ENCODE results near the gene BMP10.

Gene BMP10

DNA sequence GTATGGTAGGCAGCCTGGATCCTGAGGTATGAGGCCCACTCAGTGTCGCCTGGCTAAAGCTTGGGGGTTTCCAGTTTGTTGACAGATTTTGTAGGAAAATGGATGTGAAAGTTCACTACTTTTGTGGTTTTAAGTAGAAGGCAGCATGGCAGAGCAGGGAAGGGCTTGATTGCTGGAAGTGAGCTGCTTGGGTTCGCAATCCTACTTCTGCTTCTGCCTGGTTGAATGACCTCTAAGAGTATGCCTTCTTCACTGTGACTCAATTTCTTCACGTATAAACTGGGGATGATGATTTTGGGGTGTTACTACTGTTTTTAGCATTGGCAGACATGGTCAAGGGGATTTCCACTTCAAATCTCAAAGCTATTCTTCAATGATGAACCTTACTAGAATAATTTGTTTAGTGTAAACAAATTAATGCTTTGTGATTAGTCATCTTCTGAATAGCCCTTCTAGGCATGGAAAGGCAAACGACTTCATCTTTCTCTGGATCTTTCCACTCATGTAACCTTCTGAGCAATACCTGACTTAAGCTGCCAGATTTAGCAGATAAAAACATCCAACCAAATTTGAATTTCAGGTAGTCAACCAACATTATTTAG lies 13.2 kb downstream of the BMP10 start:
- no peaks in the 10 kb centered on the region for H3K36me3 ChIP-seq (ENCODE audit: insufficient read depth)
- no peaks in the 10 kb centered on the region for H3K79me2 ChIP-seq (ENCODE audit: insufficient read depth, low read depth)
- no peak overlapping the region for H3K9ac ChIP-seq
- no peaks in the 10 kb centered on the region for H4K20me1 ChIP-seq (ENCODE audit: insufficient read depth)
- H3K4me3 ChIP-seq (IDR thresholded peaks at IDR 0.05; ENCODE audit: insufficient read depth, low read depth, low read length) = no peak overlapping the region
- peaks cover 10% of the 10 kb centered on the region for H3K4me1 ChIP-seq (ENCODE audit: low read depth, poor library complexity, severe bottlenecking)
- H3K27ac ChIP-seq = no peak overlapping the region
- TF ChIP-seq, protein P1, sequence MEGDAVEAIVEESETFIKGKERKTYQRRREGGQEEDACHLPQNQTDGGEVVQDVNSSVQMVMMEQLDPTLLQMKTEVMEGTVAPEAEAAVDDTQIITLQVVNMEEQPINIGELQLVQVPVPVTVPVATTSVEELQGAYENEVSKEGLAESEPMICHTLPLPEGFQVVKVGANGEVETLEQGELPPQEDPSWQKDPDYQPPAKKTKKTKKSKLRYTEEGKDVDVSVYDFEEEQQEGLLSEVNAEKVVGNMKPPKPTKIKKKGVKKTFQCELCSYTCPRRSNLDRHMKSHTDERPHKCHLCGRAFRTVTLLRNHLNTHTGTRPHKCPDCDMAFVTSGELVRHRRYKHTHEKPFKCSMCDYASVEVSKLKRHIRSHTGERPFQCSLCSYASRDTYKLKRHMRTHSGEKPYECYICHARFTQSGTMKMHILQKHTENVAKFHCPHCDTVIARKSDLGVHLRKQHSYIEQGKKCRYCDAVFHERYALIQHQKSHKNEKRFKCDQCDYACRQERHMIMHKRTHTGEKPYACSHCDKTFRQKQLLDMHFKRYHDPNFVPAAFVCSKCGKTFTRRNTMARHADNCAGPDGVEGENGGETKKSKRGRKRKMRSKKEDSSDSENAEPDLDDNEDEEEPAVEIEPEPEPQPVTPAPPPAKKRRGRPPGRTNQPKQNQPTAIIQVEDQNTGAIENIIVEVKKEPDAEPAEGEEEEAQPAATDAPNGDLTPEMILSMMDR (conservative IDR thresholded peaks at IDR 0.05; ENCODE audit: low read depth, low read length) = no peak
- H3K4me2 ChIP-seq = no peak overlapping the region
- no peak overlapping the region for H2AFZ ChIP-seq (ENCODE audit: low read depth)
- no peaks in the 10 kb centered on the region for H3K27me3 ChIP-seq (ENCODE audit: insufficient read depth, low read depth)

DNA sequence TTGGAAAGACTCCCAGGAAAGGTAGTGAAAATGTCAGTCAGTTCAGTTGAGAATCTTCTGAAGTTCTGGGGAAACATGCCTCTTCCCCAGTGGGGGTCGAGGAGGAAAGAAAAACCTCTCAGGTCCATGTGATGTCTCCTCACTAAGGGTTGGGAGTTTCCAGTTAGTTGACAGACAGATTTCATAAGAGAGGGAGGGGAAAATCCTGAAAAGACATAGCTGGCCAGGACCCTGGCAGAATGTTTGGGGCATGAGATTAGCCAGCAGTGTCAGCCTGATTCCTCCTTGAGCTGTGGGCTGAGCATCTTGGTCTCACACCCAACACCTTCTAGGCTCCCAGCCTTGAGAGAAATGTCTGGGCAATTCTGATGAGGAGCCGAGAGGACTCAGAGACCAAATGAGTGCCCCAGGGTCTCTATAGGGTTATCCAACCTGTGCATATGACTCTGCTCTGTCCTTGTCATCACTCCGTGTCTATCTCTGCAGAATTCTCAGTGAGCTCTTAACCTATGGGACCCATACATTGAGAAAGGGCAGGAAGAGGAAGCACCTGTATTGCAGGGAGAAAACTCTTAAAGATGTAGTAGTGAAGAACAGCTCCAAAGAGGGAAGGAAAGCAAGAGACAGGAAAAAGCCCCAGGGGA lies 13.9 kb downstream of the BMP10 start:
- H3K27ac ChIP-seq = no peak overlapping the region
- no peak overlapping the region for H2AFZ ChIP-seq (ENCODE audit: low read depth)
- H4K20me1 ChIP-seq (ENCODE audit: insufficient read depth) = no peaks in the 10 kb centered on the region
- H3K4me1 ChIP-seq (ENCODE audit: low read depth, poor library complexity, severe bottlenecking) = peaks cover 10% of the 10 kb centered on the region
- no peak overlapping the region for H3K4me3 ChIP-seq (IDR thresholded peaks at IDR 0.05; ENCODE audit: insufficient read depth, low read depth, low read length)
- H3K9ac ChIP-seq = no peak overlapping the region
- H3K79me2 ChIP-seq (ENCODE audit: insufficient read depth, low read depth) = no peaks in the 10 kb centered on the region
- H3K4me2 ChIP-seq = no peak overlapping the region
- H3K27me3 ChIP-seq (ENCODE audit: insufficient read depth, low read depth) = no peaks in the 10 kb centered on the region
- TF ChIP-seq, protein P1 (conservative IDR thresholded peaks at IDR 0.05; ENCODE audit: low read depth, low read length) = no peak
- H3K36me3 ChIP-seq (ENCODE audit: insufficient read depth) = no peaks in the 10 kb centered on the region

DNA sequence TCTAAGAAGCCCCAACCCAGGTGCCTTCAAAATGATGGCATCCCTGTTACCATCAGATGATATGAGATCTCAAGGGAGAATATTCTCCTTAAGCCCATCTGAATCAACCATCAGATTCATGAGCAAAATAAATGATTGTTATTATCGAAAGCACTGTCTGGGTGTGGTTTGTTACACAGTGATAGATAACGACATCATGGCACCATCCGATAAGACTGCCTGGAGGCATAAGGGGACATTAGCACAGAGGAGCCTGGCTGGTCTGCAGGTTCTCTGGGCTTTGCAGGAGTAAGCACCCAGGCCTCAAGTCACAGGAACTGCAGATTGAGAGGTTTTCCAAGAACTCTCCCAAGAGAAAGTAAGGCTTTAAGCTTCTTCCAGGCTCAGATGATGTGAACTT lies 15.6 kb downstream of the BMP10 start:
- Histone ChIP-seq H3K27me3 (ENCODE audit: insufficient read depth, low read depth) (no peaks in the 10 kb centered on the region), H3K4me3 (IDR thresholded peaks at IDR 0.05; ENCODE audit: insufficient read depth, low read depth, low read length) (no peak overlapping the region), H3K27ac (no peak overlapping the region), H3K4me2 (no peak overlapping the region), H3K36me3 (ENCODE audit: insufficient read depth) (no peaks in the 10 kb centered on the region), H3K4me1 (ENCODE audit: low read depth, poor library complexity, severe bottlenecking) (peaks cover 10% of the 10 kb centered on the region), H3K9ac (no peak overlapping the region), H4K20me1 (ENCODE audit: insufficient read depth) (no peaks in the 10 kb centered on the region), H2AFZ (ENCODE audit: low read depth) (no peak overlapping the region), H3K79me2 (ENCODE audit: insufficient read depth, low read depth) (no peaks in the 10 kb centered on the region)
- TF ChIP-seq, protein P1 (conservative IDR thresholded peaks at IDR 0.05; ENCODE audit: low read depth, low read length) = no peak

DNA sequence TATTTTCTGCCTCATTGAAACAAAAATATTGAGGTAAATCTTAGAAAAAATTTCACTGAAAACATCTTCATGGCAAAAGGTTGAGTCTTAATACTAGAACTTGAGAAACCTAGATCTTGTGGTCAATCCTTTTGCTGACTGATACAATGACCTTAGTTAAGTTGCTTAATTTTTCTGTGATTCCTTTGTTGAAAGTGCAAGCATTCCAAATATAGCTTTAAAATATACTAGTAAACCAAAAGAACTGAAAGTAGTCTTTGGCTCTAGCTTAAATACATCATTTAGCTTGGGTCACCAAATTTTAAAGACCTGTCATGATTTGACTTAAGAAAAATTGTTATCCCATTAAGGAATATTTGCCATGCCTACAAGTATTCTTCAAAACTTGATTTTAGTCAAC lies 16.7 kb downstream of the BMP10 start:
- no peak overlapping the region for H3K4me2 ChIP-seq
- H4K20me1 ChIP-seq (ENCODE audit: insufficient read depth) = no peaks in the 10 kb centered on the region
- no peak overlapping the region for H3K27ac ChIP-seq
- no peak overlapping the region for H3K4me3 ChIP-seq (IDR thresholded peaks at IDR 0.05; ENCODE audit: insufficient read depth, low read depth, low read length)
- H3K9ac ChIP-seq = no peak overlapping the region
- H2AFZ ChIP-seq (ENCODE audit: low read depth) = no peak overlapping the region
- TF ChIP-seq, protein P1 (conservative IDR thresholded peaks at IDR 0.05; ENCODE audit: low read depth, low read length) = no peak
- H3K4me1 ChIP-seq (ENCODE audit: low read depth, poor library complexity, severe bottlenecking) = peaks cover 10% of the 10 kb centered on the region
- H3K79me2 ChIP-seq (ENCODE audit: insufficient read depth, low read depth) = no peaks in the 10 kb centered on the region
- no peaks in the 10 kb centered on the region for H3K27me3 ChIP-seq (ENCODE audit: insufficient read depth, low read depth)
- no peaks in the 10 kb centered on the region for H3K36me3 ChIP-seq (ENCODE audit: insufficient read depth)

All from KMS-11 (cell line).